HG03354 (cell line): ENCODE measurements around the gene SLC13A3.

ENCODE experiments used
- ATAC-seq: cut with Tn5 transposase; IDR thresholded peaks from one replicate; pipeline ENCODE4 v1.9.1; 2021; ENCODE audit warnings: mild to moderate bottlenecking; ENCODE audit not compliant: unreplicated experiment, poor library complexity, severe bottlenecking

The SLC13A3 gene

DNA sequence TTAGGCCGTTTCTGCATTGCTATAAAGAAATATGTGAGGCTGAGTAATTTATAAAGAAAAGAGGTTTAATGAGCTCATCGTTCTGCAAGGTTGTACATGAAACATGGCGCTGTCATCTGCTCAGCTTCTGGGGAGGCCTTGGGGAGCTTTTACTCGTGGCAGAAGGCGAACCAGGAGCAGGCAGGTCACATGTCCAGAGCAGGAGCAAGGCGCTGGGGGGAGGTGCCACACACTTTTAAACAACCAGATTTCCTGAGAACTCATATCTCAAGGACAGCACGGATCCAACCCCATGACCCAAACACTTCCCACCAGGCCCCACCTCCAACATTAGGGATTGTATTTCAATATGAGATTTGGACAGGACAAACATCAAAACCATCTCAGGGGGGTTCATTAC is 6.4 kb upstream of the SLC13A3 start:
- ATAC-seq, result no peak

DNA sequence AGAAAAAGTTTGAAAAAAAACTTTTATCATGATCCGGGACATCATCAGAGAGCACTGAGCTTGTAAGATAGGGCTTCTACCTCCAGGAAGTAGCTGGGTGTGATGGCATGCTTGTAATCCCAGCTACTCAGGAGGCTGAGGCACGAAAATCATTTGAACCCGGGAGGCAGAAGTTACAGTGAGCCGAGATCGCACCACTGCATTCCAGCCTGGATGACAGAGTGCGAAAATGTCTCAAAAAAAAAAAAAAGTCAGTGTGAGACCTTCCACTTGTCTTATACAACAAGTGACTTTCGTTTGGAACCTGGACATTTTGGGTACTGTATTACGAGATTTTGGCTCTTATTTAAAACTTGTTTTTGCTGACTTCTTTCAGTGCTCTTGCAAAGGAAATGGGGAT is 5.9 kb upstream of the SLC13A3 start:
- ATAC-seq, result no peak

DNA sequence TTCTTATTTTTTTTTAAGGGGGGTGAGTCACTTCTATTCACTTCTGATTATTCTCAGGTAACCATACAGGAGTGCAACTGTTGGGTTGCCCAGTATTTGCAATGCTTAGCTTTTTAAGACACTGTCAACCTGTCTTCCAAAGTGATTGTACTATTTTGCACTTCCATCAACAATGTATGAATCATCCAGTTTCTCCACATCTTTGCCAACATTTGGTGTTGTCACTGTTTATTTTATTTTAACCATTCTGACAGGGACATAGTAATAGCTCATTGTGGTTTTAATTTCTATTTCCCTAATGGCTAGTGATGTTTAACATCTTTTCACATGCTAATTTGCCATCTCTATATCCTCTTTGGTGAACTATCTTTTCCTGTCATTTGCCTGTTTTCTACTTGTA is 1.4 kb upstream of the SLC13A3 start:
- ATAC-seq, result no peak

DNA sequence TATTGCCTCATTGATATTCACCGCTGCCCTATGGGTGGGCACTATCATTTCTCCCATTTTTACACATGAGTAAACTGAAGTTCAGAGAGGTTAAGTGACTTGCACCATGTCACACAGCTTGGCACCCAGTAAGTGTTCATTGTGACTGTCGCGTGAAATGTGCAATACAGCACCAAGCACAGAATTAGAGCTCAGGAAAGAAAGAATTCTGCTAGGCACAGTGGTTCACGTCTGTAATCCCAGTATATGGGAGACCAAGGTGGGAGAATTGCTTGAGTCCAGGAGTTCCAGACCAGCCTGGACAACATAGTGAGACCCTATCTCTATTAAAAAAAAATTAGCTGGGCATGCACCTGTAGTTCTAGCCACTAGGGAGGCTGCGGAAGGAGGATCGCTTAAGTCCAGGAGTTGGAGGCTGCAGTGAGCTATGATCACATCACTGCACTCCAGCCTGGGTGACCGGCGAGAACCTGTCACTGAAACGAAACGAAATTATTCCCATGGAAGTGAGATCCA is 626 bp downstream of the SLC13A3 start:
- no peak for ATAC-seq

DNA sequence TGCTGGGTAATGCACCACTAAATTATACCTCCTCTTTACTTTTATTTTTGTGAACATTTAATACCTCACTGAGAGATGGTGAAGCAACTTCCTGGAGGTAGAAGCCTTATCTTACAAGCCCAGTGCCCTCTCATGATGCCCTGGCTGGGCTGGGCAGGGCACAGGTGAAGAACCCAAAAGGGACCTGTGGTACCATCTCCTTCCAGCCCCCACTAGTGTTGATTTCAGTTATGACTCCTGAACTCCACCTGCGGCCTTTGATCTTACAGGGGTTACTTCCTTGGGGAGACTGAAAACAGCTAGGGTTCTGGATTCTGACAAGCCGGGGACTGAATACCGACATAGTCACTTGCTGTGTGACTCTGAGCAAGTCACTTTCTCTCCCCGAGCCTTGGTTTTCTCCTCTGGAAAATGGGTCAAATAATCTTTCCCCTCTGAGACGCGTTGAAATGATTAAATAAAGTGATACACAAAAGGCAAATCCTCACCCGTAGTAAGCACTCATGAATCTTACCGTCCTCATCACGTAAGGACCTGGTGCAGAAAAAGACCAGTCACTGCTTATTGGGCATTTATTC is 1.2 kb downstream of the SLC13A3 start:
- ATAC-seq, result no peak

DNA sequence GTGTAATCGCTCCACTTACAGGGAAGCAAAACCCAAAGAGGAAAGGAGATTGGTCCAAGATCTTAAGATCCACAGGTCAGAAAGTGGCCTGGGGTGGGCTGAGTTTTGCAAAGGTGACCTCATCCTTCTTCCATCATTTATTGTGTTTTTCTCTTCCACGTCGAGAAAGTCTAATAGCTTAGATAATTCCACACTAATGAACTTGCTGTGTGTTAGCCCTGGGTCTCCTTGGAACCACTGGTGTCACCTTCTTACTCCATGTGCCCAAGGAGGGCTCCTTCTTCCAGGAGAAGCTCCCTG is 1.7 kb downstream of the SLC13A3 start:
- no peak for ATAC-seq

DNA sequence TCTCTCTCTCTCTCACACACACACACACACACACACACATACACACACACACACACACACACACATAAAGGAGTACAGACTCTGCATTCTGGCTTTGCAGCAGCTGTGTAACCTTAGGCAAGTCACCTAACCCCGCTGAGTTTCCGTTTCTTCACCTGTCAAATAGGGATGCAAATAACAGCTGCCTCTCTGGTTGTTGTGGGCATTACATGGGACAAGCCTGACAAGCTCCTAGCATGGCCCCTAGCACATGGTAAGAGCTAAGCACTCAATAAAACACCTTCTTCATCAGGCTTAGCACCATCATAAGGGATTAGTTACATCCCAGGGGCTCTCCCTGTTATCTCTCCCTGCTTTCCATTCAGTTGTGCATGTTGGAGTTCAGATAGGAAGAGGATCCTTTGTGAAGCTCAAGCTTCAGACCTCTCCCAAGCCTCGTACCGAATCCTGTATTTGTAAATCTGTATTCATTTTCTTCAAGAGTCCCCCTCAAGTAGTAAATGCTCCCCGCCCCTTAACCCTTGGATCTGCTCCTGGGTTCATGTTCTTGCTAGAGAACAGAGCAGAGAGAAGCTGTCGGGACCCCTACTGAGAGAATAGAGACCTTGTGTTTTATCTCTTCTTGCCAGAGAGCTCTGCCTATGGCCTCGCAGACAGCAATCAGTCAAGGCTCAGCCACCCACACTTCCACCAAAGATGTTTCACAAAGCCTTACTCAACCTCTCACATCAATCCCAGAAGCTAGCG is 2.2 kb downstream of the SLC13A3 start:
- no peak for ATAC-seq

DNA sequence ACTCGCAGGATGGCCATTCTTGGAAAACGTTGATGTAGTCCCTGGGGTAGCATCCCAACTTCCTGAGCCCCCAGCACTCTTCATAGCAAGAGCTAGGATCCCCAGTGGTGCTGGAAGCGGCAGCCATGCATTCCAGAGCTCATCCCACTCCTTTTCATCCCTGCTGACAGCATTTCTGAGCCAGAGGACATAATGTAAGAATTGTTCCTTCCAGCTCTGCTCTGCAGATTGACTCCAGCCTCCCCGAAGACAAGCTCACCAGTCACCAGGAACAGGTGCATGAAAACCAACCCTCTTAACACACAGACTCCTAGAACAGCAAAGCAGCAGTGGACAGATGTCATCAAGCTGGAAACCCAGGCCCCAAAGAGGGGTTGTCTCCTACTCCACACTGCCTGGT is 3.8 kb downstream of the SLC13A3 start:
- ATAC-seq, result no peak

DNA sequence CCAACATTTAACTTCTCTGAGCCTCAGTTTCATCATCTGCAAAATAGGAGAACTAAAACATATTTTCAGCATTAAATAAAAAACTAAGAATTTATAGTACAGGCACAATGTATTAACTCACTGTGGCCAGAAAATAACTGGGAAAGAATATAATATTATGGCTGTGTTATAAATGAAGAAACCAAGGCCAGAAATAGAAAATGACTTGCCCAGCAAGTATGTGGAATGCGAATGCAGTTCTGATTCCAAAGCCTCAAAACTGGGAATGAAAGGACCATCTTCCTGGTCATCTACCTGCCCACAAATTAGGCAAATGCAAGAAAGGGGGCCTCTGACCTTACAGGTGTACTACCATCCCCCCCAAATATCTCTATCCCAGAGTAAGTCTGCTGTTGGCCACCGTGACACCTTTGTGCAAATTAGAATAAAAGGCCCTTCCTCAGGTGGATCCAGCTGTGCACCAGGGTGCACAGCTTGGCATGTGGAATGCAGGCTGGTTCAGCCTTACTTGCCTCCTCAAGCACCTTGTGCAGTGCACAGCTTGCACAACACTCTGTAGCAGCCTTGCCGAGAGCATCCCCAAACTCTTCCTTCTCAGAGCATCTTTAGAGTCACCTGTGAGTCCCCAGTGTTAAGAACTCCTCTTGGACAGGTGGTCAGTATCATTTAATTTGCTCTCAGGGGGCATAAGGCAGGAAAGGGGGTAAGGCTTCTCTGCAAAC is 4.4 kb downstream of the SLC13A3 start:
- no peak for ATAC-seq

DNA sequence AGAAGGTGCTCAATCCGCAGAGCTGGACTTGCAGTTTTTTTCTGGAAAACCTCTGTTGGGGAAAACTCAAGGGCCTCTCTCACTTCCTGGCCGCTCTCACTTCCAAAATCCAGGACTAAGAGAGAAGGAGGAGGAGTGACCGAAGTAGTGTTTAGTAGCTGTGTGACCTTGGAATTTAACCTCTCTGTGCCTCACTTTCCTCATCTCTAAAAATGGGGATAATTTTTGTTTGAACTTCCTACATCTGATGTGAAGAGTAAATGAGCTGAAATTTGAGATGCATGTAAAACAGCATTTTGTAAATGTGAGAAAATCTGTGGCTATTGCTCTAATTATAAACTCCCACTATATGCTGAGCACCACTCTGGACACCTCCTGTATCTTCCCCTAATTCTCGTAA is 5.1 kb downstream of the SLC13A3 start:
- ATAC-seq, result no peak

DNA sequence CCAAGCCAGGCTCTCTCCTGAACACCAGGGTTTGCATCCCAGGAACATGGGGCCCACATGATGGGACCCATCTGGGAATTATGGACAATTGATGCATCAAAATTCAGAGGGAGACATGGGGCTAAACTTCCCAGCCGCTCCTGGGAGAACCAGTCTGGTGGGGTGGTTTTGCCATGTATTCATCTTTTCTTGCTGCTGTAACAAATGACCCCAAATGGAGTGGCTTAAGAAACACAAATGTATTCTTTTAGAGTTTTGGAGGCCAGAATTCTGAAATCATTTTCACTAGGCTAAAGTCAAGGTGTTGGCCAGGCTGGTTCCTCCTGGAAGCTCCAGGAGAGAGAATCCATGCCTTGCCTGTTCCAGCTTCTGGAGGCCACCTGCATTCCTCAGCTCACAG is 6.5 kb downstream of the SLC13A3 start:
- ATAC-seq, result no peak

DNA sequence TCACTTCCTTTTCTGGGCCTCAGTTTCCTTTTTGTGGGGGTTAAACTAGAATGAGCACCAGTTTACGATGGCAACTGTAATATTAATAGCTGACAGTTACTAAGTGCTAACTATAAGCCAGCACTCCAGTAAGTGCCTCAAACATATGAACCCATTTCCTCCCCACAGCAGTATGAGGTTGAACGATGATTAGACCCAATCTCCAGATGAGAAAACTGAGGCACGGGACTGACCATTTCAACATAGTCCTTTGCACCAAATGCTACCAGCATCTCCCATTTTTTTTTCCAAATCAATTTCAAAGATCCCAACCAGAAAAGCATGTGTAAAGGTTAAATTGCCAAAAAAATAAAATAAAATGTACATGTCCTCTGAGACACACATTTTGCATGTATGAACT is 7.1 kb downstream of the SLC13A3 start:
- no peak for ATAC-seq

DNA sequence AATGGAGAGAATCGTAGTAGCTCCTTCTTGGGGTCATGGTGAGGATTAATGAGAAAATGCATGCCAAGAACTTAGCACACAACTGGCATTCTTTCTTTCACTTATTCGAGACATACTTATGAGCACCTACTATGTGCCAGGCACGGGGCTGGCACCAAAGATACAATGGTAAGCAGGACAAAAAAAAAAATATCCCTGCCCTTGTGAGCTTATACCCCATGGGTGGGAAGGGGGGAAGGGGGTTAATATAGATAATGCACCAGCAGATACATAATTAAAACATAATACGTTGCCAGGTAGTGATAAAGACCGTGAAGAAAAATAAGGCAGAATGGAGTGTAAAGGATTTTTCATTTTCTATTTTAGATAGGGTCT is 8.3 kb downstream of the SLC13A3 start:
- no peak for ATAC-seq

DNA sequence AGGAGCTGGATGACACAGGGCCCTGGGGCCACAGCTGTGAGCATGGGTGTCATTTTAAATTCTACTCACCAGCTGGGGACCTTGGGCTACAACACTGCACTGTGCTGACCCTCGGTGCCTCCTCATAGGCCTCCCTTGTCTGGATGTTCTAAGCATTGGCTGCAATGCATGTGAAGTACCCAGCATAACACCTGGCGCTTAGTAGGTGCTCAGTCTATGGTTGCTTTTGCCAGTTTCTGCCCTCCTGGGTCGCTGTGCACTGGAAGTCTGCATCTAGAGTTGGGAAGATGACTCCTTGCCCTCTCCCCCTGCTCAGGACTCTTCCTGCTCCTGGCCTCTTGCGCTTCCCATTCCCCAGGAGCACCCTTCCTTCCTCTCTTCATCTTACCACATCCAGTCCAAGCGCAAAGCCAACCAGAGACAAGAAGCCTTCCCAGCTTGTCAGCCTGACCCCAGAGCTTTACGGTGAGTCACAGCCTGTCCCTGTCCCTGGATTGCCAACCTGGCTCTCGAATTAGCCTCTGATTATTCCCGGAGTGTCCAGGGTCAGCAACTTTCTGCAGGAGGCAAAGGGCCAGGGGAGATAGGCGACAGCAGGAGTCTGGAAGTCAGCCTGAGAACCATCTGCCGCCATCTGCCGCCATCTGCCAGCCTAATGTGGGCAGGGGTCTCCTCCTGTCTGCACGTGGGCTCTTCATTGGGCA is 8.8 kb downstream of the SLC13A3 start:
- no peak for ATAC-seq

DNA sequence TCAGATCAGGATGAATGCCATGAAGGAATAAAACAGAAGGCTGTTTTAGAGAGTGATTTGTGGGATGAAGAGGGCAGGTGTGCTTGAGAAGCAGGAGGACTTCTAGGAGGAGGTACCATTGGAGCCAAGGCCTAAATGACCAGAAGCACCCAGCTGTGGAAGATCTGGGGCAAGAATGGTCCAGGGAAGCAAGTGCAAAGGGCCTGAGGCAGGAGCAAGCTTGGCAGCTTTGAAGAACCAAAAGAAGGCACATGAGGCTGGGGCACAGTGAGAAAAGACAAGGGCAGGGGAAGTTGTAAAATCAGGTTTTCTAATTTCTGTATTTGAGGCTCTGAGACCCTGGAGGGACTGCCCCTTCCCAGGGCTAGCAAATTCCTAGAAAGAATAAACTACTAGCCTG is 9.8 kb downstream of the SLC13A3 start:
- no peak for ATAC-seq

DNA sequence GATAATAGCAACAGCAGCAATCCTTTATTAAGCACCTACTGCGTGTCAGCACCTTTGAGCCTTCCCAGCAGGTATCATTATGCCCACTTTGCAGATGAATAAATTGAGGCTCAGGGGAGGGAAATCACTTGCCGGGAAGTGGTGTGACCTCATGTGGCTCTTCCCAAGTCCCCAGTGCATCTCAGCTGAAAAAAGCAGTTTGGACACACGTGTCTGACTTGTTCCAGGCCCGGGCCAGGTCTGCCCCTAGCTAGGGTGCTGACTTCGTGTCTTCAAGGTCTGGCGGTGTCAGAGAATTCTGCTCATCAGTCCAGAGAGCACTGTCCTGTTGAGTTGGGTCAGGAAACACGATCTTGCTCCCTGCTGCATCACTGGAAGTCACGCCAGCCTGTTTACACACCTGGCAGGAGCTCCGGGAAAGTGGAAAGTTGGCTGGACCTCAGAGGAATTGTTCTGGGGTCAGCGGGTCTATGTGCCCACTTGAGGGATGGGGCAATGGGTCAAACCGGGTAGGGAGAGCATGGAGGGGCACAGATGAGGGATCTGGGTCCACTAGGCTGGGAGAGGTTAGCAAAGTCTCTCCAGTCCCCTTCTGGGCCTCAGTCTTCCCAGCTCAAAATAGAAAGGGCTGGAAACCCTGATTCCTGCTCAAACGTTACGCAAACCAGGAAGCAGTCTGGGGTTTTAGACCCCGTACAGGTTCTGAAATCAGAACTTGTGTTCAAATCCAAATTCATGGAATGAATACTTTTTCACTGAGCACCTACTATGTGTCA is 10.5 kb downstream of the SLC13A3 start:
- no peak for ATAC-seq

DNA sequence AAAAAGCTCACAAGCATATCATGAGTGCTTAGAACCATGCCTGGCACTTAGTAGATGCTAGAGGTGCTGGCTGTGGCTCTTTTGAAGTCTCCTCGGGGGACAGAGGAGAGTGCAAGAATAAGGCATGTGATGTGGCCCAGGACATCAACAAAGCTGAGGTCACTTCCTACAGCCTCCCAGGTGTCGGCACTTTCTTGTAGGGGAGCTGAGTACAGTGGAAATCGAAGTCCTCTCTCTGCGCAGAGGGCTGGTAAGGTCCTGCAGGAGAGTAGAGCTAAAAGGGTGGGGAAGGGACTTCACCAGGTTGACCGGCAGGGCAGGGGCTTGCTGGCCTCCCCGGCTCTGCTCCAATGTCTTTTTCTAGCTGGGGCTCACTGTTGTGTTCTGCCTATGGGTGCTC is 11.2 kb downstream of the SLC13A3 start:
- no peak for ATAC-seq

DNA sequence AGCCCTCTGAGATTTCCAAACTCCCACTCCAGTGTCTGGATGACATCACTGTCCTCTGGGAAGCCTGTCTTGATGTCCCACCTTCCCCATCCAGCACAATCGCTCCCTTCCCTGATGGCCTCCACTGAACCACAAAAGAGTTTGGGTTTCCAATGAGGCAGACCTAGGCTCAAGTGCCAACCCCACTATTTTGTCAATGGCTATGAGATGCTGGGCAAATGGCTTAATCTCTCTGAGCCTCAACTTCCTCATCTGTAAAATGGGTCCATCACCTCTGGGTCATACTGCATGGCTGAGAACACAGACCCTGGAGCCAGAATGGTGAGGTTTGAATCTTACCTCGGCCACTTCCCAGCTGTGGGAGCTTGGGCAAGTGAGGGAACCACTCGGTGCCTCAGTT is 11.7 kb downstream of the SLC13A3 start:
- no peak for ATAC-seq

DNA sequence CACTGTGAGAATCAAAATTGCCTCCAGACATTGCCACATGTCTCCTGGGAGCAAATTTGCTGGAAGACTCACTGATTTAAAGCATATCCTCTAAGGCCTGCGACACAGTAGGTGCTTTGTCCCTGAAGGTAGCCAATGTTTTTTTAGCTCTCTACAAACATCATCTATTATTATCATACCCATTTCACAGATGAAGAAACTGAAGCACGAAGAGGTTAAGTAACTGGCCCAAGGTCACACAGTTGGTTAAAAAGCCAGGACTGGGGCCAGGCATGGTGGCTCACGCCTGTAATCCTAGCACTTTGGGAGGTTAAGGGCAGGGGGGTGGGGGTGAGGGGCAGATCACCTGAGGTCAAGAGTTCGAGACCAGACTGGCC is 12.4 kb downstream of the SLC13A3 start:
- no peak for ATAC-seq
